Choroid plexus epithelial cell (primary cell): Measurements from ENCODE around the gene NUP153.

Source experiments
- DNase-seq: peaks from one replicate; pipeline ENCODE4 v3.0.0-alpha.2; 2010; ENCODE audit warnings: low read depth
- H3K4me3 ChIP-seq: 2 replicates; pipeline ENCODE4 v1.5.1; 2011; ENCODE audit warnings: low read depth, mild to moderate bottlenecking, control low read depth, low read length, moderate library complexity
- CTCF ChIP-seq: conservative IDR thresholded peaks from 2 replicates; pipeline ENCODE4 v1.5.1; 2011; ENCODE audit warnings: low read depth, mild to moderate bottlenecking, control low read depth, inconsistent platforms, low read length, moderate library complexity

The NUP153 gene

GRCh38 chr6:17700421-17701416, 6.0 kb downstream of the NUP153 start:
- H3K4me3 ChIP-seq, result no peak overlapping the region
- DNase-seq, result no peak
- TF ChIP-seq CTCF, result no peak

- H3K4me3 ChIP-seq, result no peak overlapping the region
- no peak for DNase-seq
- TF ChIP-seq CTCF, result no peak
These were observed 14.7 kb downstream of the NUP153 start for GRCh38 chr6:17691925-17692538.

GRCh38 chr6:17688481-17688880, 18.2 kb downstream of the NUP153 start:
- no peak for TF ChIP-seq CTCF
- DNase-seq, result no peak
- no peak overlapping the region for H3K4me3 ChIP-seq

GRCh38 chr6:17687136-17687535, 19.6 kb downstream of the NUP153 start:
- DNase-seq, result no peak
- H3K4me3 ChIP-seq, result no peak overlapping the region
- TF ChIP-seq CTCF, result no peak

- H3K4me3 ChIP-seq, result no peak overlapping the region
- no peak for TF ChIP-seq CTCF
- no peak for DNase-seq
These were observed 22.6 kb downstream of the NUP153 start for GRCh38 chr6:17684134-17684533.

- DNase-seq, result no peak
- no peak for TF ChIP-seq CTCF
- no peak overlapping the region for H3K4me3 ChIP-seq
These were observed 23.3 kb downstream of the NUP153 start for GRCh38 chr6:17683428-17683827.
